Spleen (tissue), 7 donors: ENCODE data around the gene TRIM73.
"Not testable (repeated sequence)": the region's sequence is repeated elsewhere in the genome, so short reads cannot be mapped to it uniquely, and the experiment has no call there.

Source experiments
- CTCF ChIP-seq, 11 experiments: fragments of 200-600 bp in 7 of 11; fragments of 450-650 bp in 4 of 11; sonication (generic) in 4 of 11; IDR thresholded peaks in 8 of 11; conservative IDR thresholded peaks in 3 of 11; 1 replicate in 7 of 11; 2 replicates in 4 of 11; pipeline versions ENCODE4 v1.4.0 to v1.8.0; 2016 to 2021; ENCODE audit warnings: antibody characterized with exemption in 11 of 11, inconsistent platforms in 4 of 11, mild to moderate bottlenecking in 1 of 11
- POLR2A ChIP-seq, 3 donors: fragments of 450-650 bp; IDR thresholded peaks; one replicate each; pipeline ENCODE4 v1.5.1; 2017; ENCODE audit warnings: antibody characterized with exemption in 3 of 3, mild to moderate bottlenecking in 1 of 3
- POLR2AphosphoS5 ChIP-seq, 3 donors: sonication (generic); formaldehyde crosslinking; IDR thresholded peaks; one replicate each; pipeline ENCODE4 v1.5.1; 2017; ENCODE audit warnings: antibody characterized with exemption in 3 of 3
- donor health status: DM: no; HTN: no; CAD: no; lungs with moderate emphysema.
- donor health status: DM: no; HTN: no; CAD: no.
- donor health status: DM: no; HTN: no; CAD: no.

GRCh38 chr7:75366643-75367042 lies 28.8 kb upstream of the TRIM73 start:
- TF ChIP-seq CTCF (IDR thresholded peaks at IDR 0.05 in 8 of 11, conservative IDR thresholded peaks at IDR 0.05 in 3 of 11); POLR2A (IDR thresholded peaks at IDR 0.05); POLR2AphosphoS5 (IDR thresholded peaks at IDR 0.05): not testable (repeated sequence)
